PC-9 (cell line): Measurements from ENCODE around the gene AUTS2. TPM values are rescaled to one million over a fixed set of nuclear protein-coding genes. Genes with fewer than 3 reads are reported as not detected.

Experiments
- BruUV-seq: library from RNA; stranded (reverse); fragments of 400-500 nt; replicated peaks from 2 replicates; lab custom pipeline; 2021; lab: Mats Ljungman, UMichigan
- CTCF ChIA-PET: fragments of 300-600 bp; sonication (Branson Sonifier 250); formaldehyde crosslinking; loops from one replicate; lab custom pipeline; 2022; ENCODE audit warnings: antibody characterized with exemption; lab: Charles Lee
- POLR2A ChIA-PET: fragments of 300-600 bp; sonication (Branson Sonifier 250); formaldehyde crosslinking; loops from one replicate; lab custom pipeline; 2022; ENCODE audit warnings: antibody characterized with exemption; ENCODE audit not compliant: unreplicated experiment; lab: Charles Lee
- DNase-seq, 2 experiments: peaks; one replicate each; pipeline versions ENCODE4 v3.0.0 to v3.0.0-alpha.2; 2015 to 2022; ENCODE audit warnings: mixed read lengths in 1 of 2
- H2AFZ ChIP-seq: fragments of 200-600 bp; sonication (generic); 2 replicates; pipeline ENCODE4 v1.8.1; 2017; ENCODE audit warnings: antibody characterized with exemption
- H3F3A ChIP-seq: fragments of 200-600 bp; sonication (generic); 2 replicates; pipeline ENCODE4 v1.8.1; 2017; ENCODE audit warnings: antibody characterized with exemption, mild to moderate bottlenecking, low read depth; ENCODE audit not compliant: insufficient read depth
- H3K27ac ChIP-seq: fragments of 200-600 bp; sonication (generic); 2 replicates; pipeline ENCODE4 v1.6.1; 2016; ENCODE audit warnings: mixed run types
- H3K27me3 ChIP-seq: fragments of 200-600 bp; sonication (generic); 2 replicates; pipeline ENCODE4 v1.6.1; 2016; ENCODE audit warnings: low read depth, mixed run types; ENCODE audit not compliant: insufficient read depth
- H3K36me3 ChIP-seq: fragments of 200-600 bp; sonication (generic); 2 replicates; pipeline ENCODE4 v1.6.1; 2016; ENCODE audit warnings: low read depth, mixed run types
- H3K4me1 ChIP-seq: fragments of 200-600 bp; sonication (generic); replicated peaks from 2 replicates; pipeline ENCODE4 v1.6.1; 2016; ENCODE audit warnings: mixed run types; ENCODE audit not compliant: insufficient read depth
- H3K4me2 ChIP-seq: fragments of 200-600 bp; sonication (generic); 2 replicates; pipeline ENCODE4 v1.6.1; 2017; ENCODE audit warnings: mixed run types
- H3K4me3 ChIP-seq: fragments of 200-600 bp; sonication (generic); 2 replicates; pipeline ENCODE4 v1.6.1; 2016; ENCODE audit warnings: mixed run types
- H3K79me2 ChIP-seq: fragments of 200-600 bp; sonication (generic); 2 replicates; pipeline ENCODE4 v1.6.1; 2017; ENCODE audit warnings: low read depth, mixed run types
- H3K9me2 ChIP-seq: fragments of 200-600 bp; sonication (generic); 2 replicates; pipeline ENCODE4 v1.8.1; 2017; ENCODE audit warnings: mild to moderate bottlenecking; ENCODE audit not compliant: insufficient read depth
- H3K9me3 ChIP-seq: fragments of 200-600 bp; sonication (generic); 2 replicates; pipeline ENCODE4 v1.8.1; 2016; ENCODE audit warnings: low read depth; ENCODE audit not compliant: insufficient read depth
- H4K20me1 ChIP-seq: fragments of 200-600 bp; sonication (generic); 2 replicates; pipeline ENCODE4 v1.8.1; 2017; ENCODE audit not compliant: insufficient read depth
- EZH2 ChIP-seq: fragments of 200-600 bp; sonication (generic); IDR thresholded peaks from 2 replicates; pipeline ENCODE4 v1.8.0; 2017; ENCODE audit warnings: antibody characterized with exemption, low read depth
- intact Hi-C: fragments of 100-400 bp; cut with micrococcal nuclease; formaldehyde crosslinking; loops from one replicate; pipeline ENCODE4 v1.10.0; 2022; ENCODE audit not compliant: unreplicated experiment
- total RNA-seq: library from RNA; stranded (reverse); gene quantifications from 2 replicates; pipeline ENCODE4 v1.2.3, GENCODE V29; 2021
- TF ChIP-seq, protein P1 (sequence below): fragments of 200-600 bp; sonication (generic); conservative IDR thresholded peaks from 2 replicates; pipeline ENCODE4 v1.6.1; 2017; ENCODE audit warnings: mixed run types, antibody characterized with exemption, mild to moderate bottlenecking, moderate library complexity

AUTS2 gene
- total RNA-seq, 1 experiment from 2014 or later, result not detected

DNA sequence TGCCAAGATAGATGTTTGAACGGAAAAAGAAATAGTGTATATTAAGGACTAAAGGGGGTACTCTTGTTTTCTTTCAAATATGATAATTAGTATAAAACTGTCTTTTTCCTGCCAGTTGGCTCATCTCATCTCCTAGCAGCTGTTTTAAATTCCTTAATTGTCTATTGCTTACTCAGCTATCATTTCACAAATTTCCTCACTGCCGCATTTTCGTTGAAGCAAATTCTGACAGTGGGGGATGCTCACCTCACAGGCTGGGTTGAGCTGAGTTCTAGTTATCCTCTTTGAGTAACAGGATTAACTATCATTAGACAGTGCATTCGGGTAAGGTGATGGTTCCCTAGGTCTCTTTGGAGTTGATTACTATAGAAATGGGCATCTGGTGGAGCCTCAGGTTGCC lies 592.0 kb downstream of the AUTS2 start:
- CTCF ChIA-PET, result no interaction called here
- DNase-seq, result no peak
- Histone ChIP-seq H3F3A (no peaks in the 10 kb centered on the region), H3K27me3 (no peaks in the 10 kb centered on the region), H3K36me3 (no peaks in the 10 kb centered on the region), H3K4me3 (no peak overlapping the region), H3K9me3 (no peaks in the 10 kb centered on the region), H4K20me1 (no peaks in the 10 kb centered on the region), H3K27ac (no peak overlapping the region), H3K4me1 (no peaks in the 10 kb centered on the region), H2AFZ (no peak overlapping the region), H3K4me2 (no peak overlapping the region), H3K9me2 (no peaks in the 10 kb centered on the region), H3K79me2 (no peaks in the 10 kb centered on the region)
- no TSS peak for BruUV-seq
- no peak for TF ChIP-seq EZH2
- TF ChIP-seq, protein P1, sequence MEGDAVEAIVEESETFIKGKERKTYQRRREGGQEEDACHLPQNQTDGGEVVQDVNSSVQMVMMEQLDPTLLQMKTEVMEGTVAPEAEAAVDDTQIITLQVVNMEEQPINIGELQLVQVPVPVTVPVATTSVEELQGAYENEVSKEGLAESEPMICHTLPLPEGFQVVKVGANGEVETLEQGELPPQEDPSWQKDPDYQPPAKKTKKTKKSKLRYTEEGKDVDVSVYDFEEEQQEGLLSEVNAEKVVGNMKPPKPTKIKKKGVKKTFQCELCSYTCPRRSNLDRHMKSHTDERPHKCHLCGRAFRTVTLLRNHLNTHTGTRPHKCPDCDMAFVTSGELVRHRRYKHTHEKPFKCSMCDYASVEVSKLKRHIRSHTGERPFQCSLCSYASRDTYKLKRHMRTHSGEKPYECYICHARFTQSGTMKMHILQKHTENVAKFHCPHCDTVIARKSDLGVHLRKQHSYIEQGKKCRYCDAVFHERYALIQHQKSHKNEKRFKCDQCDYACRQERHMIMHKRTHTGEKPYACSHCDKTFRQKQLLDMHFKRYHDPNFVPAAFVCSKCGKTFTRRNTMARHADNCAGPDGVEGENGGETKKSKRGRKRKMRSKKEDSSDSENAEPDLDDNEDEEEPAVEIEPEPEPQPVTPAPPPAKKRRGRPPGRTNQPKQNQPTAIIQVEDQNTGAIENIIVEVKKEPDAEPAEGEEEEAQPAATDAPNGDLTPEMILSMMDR, result no peak
- POLR2A ChIA-PET, result no interaction called here
- intact Hi-C loops, result no loop called here

DNA sequence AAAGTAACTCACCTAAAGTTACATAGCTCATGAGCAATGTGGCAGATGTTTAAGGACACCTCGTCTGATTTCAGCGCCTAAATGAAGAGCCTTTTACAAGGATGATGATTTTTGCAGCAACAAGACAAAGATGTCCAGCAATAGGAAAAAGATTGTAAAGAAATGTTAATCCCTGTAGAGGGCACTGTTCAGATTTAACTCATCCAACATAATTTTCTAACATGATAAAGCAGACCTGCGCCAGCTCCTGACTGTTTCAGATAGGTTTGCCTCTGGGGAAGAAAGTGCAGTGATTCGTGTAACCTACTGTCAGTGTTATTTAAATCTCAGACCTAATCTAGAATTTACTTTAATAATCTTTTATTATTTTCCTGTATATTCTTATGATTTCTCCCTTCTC lies 595.2 kb downstream of the AUTS2 start:
- H3K27ac ChIP-seq, result no peak overlapping the region
- no peaks in the 10 kb centered on the region for H3K9me2 ChIP-seq
- TF ChIP-seq, protein P1, result peak; percentile 36; the same call in 1 of the 2 replicates
- TF ChIP-seq EZH2, result no peak
- H3K27me3 ChIP-seq, result no peaks in the 10 kb centered on the region; the same call in 1 of the 2 replicates
- no TSS peak for BruUV-seq
- no peak overlapping the region for H3K4me2 ChIP-seq
- no peaks in the 10 kb centered on the region for H3K9me3 ChIP-seq
- intact Hi-C loops, result no loop called here
- no peak overlapping the region for H2AFZ ChIP-seq
- no peak for DNase-seq
- no peaks in the 10 kb centered on the region for H3K79me2 ChIP-seq
- H3K4me1 ChIP-seq, result no peaks in the 10 kb centered on the region
- POLR2A ChIA-PET, result no interaction called here
- no peaks in the 10 kb centered on the region for H4K20me1 ChIP-seq
- H3K4me3 ChIP-seq, result no peak overlapping the region
- no peaks in the 10 kb centered on the region for H3F3A ChIP-seq
- no peaks in the 10 kb centered on the region for H3K36me3 ChIP-seq
- CTCF ChIA-PET, result no interaction called here

DNA sequence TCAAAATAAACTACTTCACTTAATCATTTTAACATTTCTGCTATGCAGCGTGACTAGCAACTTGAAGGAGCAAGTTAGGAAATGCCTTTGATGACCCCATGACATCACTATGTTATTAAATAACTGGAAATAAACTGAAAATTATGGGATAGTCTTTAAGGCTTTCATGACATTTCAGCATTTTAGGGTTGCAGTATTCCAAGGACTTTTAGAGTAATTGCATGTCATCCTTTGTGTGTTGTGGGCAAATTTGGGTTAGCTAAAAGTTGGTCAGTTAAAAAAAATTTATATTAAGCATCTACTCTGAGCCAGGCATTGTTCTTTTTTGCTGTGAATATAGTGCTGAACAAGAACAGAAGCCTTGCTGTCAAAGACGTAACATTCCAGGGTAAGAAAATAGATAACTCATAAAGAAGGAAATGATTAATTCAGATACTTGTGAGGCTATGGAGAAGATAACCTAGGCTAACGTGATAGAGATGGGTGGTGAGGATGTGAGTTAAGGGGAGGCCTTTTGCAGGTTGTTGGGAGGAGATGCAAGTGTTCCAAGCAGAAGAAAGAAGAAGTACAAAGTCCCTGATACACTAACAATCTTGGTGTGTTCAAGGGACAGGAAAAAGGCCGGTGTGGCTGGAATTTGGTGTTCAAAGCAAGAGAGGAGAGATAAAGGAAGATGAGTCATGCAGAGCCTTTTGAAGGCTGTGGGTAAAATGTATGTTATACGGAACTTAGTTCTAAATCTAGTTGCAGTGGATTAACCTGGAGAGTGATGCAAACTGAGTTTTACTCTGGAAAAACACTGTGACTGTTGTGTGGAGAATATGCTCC lies 610.2 kb downstream of the AUTS2 start:
- no peak for TF ChIP-seq EZH2
- TF ChIP-seq, protein P1, result no peak
- no peak overlapping the region for H3K4me3 ChIP-seq
- CTCF ChIA-PET, result no interaction called here
- H3K36me3 ChIP-seq, result no peaks in the 10 kb centered on the region
- H3K27me3 ChIP-seq, result no peaks in the 10 kb centered on the region
- no peak overlapping the region for H3K4me2 ChIP-seq
- H3F3A ChIP-seq, result no peaks in the 10 kb centered on the region
- no peaks in the 10 kb centered on the region for H3K79me2 ChIP-seq
- POLR2A ChIA-PET, result no interaction called here
- H3K27ac ChIP-seq, result no peak overlapping the region
- no peaks in the 10 kb centered on the region for H4K20me1 ChIP-seq
- intact Hi-C loops, result no loop called here
- H3K9me3 ChIP-seq, result no peaks in the 10 kb centered on the region
- BruUV-seq, result no TSS peak
- no peaks in the 10 kb centered on the region for H3K4me1 ChIP-seq
- H2AFZ ChIP-seq, result no peak overlapping the region
- H3K9me2 ChIP-seq, result no peaks in the 10 kb centered on the region
- no peak for DNase-seq
